ENCODE data around the gene ERFL. TPM values are rescaled to one million over a fixed set of nuclear protein-coding genes. Genes with fewer than 3 reads are reported as not detected.

Gene ERFL
- total RNA-seq, 1 donor from 2014 or later: not detected

- DNase-seq (ENCODE audit: low read depth in 2 of 2): no peak
Observed at GRCh38 chr19:41913538-41914423, 14.5 kb downstream of the ERFL start.

GRCh38 chr19:41912899-41913537 lies 15.2 kb downstream of the ERFL start:
- no peak for DNase-seq (ENCODE audit: low read depth in 2 of 2)

- DNase-seq (ENCODE audit: low read depth in 2 of 2): no peak
Observed at GRCh38 chr19:41911889-41912731, 16.1 kb downstream of the ERFL start.

- no peak for DNase-seq (ENCODE audit: low read depth in 2 of 2)
Observed at GRCh38 chr19:41910992-41911888, 17.0 kb downstream of the ERFL start.

- DNase-seq (ENCODE audit: low read depth in 2 of 2): no peak
Observed at GRCh38 chr19:41910240-41910991, 17.8 kb downstream of the ERFL start.

GRCh38 chr19:41909706-41910105 lies 18.5 kb downstream of the ERFL start:
- DNase-seq (ENCODE audit: low read depth in 2 of 2): no peak

- no peak for DNase-seq (ENCODE audit: low read depth in 2 of 2)
Observed at GRCh38 chr19:41908724-41909464, 19.4 kb downstream of the ERFL start.

- DNase-seq (ENCODE audit: low read depth in 2 of 2): no peak
Observed at GRCh38 chr19:41907994-41908615, 20.1 kb downstream of the ERFL start.

- DNase-seq (ENCODE audit: low read depth in 2 of 2): no peak
Observed at GRCh38 chr19:41906916-41907680, 21.2 kb downstream of the ERFL start.

- DNase-seq (ENCODE audit: low read depth in 2 of 2): no peak
Observed at GRCh38 chr19:41906271-41906670, 22.0 kb downstream of the ERFL start.

GRCh38 chr19:41905273-41906002 lies 22.8 kb downstream of the ERFL start:
- DNase-seq (ENCODE audit: low read depth in 2 of 2): no peak

- no peak for DNase-seq (ENCODE audit: low read depth in 2 of 2)
Observed at GRCh38 chr19:41904118-41904870, 24.0 kb downstream of the ERFL start.

- DNase-seq (ENCODE audit: low read depth in 2 of 2): no peak
Observed at GRCh38 chr19:41903193-41903953, 24.9 kb downstream of the ERFL start.

- DNase-seq (ENCODE audit: low read depth in 2 of 2): no peak
Observed at GRCh38 chr19:41902594-41902993, 25.7 kb downstream of the ERFL start.

GRCh38 chr19:41901707-41902360 lies 26.4 kb downstream of the ERFL start:
- no peak for DNase-seq (ENCODE audit: low read depth in 2 of 2)

- DNase-seq (ENCODE audit: low read depth in 2 of 2): no peak
Observed at GRCh38 chr19:41898235-41898634, 30.0 kb downstream of the ERFL start.
